Activated T-cell treated with anti-CD3 and anti-CD28 coated beads, Interleukin-2, amount 50 U/mL, for 1 hour (primary cell): ENCODE results near the gene HSBP1.

Experiments
- DNase-seq: peaks from one replicate; pipeline ENCODE4 v3.0.0-alpha.2; 2020

The HSBP1 gene

DNA sequence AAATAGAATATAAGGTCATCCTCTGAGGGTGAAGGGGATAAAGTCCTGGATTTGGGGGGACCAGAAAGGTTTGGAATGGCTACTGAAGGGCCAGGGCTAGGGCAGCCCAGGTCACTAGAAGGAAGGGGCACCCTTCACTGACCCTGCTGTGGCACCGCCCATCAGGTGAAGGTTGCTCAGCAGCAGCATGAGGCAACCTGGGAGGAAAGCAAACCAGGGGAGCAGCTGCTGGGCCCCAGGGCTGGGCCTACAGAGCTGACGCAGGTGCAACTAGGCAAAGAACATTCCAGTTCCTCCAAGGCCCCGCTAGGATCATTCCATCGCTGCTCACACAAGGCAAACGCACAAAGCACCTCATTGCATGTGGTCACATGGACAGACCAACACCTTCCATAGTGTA is 3.4 kb upstream of the HSBP1 start:
- no peak for DNase-seq

DNA sequence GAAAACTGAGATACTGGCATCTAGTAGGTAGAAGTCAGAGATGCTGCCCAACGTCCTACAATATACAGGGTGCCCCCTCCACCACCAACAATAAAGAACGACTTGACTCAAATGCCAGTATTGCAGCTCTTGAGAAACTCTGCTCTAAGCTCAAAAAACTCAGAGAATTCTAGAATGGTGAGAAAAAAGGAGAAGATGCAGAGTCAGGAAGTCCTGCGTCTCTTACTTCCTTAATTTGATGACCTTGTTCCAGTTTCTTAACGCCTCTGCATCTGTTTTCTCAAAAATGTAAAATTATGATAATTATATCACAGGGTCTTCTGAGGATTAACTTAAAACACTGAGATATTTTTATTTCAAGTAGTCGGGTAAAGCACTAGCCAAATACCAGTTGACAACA is 1.7 kb upstream of the HSBP1 start:
- no peak for DNase-seq

DNA sequence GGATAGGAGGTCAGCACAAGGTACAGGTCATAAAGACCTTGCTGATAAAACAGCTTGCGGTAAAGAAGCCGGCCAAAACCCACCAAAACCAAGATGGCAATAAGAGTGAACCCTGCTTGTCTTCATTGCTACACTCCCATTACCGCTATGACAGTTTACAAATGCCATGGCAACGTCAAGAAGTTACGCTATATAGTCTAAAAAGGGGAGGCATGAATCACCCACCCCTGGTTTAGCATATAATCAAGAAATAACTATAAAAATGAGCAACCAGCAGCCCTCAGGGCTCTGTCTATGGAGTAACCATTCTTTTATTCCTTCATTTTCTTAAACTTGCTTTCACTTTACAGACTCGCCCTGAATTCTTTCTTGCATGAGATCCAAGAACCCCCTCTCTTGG is 1.0 kb upstream of the HSBP1 start:
- DNase-seq = no peak

DNA sequence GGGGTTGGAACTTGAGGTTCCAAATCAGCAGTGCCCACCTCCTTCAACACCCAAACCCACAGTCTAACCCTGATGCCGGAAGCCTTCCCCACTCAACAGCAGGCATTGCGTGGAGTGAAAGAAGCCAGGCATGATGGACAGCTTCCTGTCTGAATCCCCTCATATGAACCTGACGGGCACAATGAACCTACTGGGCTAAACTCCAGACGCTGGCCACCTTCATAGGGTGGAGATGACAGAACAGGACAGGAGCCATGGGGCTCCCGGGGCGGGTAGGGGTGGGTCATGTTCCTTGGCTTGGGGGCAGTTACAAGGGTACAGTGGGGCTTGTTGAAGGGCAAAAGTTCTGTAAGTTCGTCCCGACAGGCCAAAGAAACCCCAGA is 460 bp upstream of the HSBP1 start:
- no peak for DNase-seq

DNA sequence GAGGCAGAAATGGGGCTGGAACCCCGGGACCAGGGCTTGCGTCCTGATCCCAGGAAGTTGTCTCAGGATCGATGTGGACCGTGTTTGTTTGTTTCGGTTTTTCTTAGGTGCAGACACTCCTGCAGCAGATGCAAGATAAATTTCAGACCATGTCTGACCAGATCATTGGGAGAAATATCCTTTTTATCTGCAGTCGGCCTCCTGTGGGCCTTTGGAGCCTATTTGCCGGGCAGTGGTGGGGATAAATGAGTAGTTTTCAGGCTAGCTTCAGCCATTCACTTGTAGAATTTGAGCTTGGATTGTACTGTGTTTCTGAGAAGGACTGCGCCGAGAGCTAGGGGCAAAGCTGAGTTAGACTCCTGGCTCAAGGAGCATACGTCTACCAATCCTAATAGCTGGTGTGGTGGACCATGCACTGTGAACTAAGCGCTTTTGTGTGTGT is 816 bp downstream of the HSBP1 start:
- DNase-seq = no peak

DNA sequence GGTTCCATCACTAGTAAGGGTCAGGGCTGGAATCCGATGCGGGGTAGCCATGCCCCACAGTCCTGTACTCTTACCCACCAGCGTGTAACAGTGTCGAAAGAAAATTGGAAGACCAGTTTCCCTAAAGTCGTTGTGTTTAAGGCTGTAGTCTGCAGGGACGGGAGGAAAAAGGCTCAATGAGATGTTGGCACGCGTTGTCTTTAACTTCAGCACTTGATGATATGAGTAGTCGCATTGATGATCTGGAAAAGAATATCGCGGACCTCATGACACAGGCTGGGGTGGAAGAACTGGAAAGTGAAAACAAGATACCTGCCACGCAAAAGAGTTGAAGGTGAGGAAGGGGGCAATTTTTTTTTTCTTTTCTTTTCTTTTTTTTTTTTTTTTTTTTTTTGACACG is 1.3 kb downstream of the HSBP1 start:
- DNase-seq = no peak

DNA sequence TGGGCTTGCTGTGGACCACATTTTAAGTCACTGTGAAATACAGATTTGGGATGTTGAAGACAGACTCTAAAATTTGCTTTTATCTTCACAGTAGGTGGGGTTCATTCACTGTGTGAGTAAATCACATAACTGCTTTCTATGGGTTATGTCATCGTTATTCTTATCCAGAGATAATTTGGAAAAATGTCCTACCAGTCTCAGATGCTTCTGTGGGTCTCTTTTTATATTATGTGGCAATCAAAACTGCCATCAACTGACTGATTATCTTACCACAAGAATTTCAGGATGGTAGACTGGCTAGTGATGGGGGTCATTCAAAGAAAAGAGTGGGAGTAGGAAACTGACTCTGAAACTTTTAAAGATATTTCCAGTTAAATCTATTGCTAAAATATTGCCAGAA is 3.1 kb downstream of the HSBP1 start:
- no peak for DNase-seq

DNA sequence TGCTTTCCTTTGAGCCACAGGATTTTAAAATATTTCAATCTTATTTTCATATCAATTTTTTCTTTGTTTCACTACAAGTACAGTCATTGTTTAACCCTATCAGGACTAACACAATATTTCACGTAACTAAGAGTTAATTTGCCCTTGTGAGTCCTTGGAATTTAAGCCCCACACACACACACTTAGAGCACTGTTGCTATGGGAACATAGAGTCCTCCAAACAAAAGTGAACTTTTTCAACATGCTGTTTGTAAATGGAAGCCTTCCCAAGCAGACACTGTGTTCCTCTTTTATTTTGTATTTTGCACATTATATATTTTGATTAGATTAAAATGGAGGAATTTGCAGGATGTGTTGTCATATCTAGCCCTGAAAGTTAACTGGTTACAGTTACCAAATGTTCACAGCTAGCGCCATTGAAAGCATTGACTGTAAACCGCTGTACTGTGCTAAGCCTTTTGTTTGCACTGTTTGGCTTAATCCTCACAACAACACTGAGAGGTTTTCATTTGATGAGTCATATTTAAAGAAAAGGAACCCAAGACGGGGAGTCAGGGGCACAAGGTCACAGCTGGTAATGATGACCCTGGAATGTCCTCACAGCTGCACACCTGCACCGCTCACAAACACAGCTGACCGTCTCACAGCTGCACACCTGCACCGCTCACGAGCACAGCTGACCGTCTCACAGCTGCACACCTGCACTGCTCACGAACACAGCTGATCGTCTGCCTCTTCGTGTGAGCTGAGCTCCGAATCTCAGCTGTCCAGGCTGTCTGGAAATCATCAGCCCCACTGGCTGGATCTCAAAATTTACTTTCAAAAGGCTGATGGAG is 6.3 kb downstream of the HSBP1 start:
- no peak for DNase-seq

DNA sequence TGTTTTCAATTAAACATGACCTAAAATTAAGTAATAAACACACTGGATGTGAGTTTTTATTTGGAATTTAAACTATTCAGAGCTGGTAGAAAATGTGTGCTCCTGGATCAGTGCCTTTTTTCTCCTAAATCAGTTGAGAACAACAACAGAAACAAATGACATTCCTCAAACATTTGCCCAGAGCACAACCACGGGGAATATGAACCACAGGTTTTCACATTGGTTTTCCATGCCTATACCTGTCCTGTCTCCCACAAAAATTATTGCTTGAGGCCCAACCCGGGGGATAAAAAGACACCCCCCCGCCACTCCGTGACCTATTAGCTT is 6.8 kb downstream of the HSBP1 start:
- DNase-seq = no peak

DNA sequence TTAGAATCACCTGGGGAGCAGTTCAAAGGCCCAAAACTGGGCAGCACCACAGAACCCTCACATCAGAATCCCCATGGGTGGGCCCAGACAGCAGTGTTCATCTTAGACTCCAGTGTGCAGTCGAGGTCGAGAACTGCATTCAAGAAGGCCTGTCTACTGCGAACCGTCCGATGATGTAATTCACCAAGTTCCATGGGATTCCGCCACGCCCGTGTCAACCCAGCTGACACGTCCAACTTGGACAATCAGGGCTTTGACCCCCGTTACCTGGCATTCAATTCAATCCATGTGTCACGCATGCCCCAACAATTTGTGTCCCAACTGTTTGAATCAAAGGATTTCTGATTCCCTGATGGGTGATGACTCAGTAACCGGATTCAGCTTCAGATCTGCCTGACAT is 9.2 kb downstream of the HSBP1 start:
- no peak for DNase-seq

DNA sequence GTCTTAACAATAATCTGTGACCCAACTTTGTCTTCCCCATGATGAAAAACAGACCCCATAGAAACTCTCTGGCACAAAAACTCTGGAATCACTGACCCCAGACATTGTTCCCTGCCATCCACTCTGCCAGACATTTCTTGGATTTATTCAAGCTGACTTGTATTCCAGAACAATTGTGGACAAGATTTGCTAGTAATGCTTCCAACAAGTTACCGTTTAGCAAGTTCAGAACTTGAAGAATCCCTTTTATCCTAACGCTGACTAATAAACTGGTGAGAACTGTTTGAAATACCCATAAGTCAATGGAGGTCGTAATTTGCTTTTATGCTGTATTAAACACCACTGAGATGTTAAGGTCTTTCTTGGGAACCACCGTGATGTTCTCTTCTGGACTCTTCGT is 10.5 kb downstream of the HSBP1 start:
- no peak for DNase-seq

DNA sequence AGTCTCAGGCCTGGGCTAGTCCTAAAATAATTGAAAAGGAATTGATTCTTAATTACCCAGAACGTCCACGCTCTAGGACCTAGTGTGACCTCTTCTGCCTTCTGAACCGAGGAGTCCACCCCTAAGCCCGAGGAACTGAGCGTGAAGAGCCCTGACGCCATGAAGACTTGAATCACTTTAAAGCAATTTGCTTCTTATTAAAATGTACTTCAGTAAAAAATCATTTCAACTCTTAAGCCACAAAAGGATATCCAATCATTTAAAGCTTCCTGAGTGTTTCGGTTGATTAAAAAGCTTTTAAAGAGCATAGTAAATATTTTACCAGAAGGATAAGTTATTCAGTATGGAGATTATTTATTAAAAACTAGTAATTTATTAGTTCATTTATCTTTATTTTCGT is 11.6 kb downstream of the HSBP1 start:
- DNase-seq = no peak

DNA sequence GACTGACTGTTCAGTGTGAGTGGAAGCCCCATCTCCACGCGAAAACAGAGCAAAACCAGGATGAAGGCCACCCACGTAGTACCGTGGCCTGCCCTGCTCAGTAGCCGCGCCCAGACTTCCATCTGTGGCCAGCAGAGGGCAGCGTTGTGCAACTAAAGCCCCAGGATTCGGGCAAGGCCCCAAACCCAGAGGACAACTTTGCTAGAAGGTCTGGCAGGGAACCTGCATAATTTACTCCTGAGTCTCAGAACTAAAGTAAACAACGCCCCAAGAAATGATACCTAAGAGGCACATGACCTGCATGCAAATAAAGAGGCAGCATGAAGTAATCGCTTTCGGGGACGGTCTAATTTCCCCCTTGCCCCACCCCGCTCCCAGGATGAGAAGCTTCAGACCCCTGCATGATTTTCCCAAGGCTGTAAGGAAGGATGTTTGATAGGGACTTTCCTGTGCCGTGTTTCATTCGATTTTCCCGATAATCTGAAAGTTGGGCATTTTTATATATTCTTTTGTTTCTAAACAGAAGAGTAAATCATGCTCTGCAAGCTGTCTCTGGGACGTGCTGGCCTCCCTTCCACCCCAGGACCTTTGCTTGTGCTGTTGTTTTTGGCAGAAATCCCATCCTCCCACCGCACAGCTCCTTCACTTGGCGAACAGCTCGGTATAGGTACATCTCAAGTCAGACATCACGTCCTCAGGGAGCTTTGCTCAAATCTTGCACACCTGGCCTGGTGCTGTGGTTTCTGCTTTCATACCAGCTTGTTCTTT is 18.6 kb downstream of the HSBP1 start:
- peak; percentile 83 for DNase-seq

DNA sequence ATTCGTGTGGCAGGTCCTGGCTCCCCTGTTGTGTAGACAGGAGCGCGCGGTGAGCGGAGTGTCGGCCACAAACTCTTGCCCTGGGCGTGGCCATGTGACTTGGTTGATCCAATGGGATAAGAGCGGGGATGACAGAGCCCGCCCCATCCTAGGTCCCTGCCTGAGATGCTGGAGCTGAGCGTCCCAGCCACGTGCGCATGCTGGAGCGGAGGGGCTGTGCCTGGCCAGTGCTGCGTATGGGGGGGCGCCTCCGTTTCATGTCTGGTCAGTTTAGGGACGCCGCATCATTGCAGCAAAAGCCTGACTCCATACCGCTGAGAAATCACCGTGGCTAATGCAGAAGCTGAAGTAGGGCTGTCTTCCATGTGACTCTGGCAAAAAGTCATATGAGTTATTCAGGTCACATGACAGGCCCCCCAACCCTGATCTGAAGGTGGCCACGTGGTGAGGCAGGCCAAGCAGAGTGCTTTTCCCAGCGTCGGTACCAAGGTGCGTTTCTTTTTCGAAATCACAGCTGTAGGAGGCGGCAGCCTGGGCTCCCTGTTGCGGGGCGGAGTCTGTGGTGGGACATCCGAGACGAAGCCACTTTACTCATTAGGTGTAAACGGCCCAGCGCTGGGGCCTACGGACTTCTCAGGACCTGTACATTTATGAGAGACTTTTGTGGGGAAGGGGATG is 22.5 kb downstream of the HSBP1 start:
- no peak for DNase-seq

DNA sequence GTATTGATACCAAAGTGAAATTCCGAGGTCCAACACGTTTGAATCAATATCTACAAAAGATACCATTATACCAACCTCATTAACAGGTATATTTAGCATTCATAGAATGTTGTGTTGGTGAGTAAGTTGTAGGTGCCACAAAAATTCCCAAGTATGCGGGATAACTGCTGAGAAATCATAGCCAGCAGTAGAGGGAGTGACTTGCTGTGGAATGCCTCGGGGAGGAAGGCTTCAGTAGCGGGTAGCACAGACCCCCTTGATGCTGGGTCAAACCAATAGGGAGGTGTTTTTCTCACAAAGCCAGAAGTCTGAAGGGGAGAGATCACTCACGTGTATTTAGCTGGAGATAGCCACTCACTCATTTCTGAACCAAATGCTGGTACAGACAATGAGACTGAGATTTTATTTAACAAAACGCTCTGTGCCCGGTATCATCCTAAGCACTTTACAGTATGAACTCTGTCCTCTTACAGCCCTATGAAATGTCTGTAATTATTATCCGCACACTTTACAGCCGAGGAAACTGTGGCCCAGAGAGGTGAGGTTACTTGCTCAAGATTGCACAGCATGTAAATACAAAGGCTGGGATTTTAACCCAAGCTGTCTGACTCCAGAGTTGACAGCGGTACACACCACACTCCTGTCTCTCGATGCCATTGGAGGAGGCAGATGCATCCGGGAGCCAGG is 23.1 kb downstream of the HSBP1 start:
- DNase-seq = no peak

DNA sequence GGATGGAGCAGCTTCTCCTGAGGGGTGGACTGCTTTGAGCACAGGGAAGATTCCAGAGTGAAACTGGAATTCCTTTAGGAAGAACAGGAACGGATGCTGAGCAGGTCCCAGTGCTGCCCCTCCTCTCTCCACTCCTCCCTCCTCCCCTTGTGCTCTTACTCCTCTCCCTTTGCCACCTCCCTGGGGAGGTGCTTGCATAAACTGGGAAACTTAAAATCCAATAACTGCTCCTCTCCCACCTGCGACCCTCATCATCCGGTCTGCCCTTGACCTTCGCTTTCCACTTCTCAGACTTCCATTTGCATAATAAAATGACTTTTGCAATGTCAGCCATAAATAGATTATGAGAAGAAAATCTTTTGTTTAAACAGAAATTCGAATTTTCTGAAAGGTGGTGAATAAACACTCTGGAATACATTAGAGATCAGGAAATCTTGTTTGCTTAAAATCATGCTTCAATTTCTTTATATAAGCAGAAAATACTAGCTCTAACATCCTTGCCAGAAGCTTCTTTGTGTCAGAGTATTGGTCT is 23.7 kb downstream of the HSBP1 start:
- DNase-seq = no peak

DNA sequence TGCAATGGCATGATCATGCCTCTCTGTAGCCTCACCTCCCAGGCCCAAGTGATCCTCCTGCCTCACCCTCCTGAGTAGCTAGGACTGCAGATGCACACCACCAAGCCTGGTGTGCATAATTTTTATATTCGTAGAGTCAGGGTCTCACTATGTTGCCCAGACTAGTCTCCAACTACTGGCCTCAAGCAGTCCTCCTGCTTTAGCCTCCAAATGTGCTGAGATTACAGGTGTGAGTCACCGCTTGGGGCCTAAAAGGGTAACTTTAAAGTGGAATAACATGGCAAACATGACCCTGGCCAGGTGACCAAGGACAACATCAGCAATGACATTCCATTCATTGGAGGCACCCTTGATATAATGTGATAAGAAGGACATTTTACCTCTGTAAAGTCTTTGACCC is 26.1 kb downstream of the HSBP1 start:
- DNase-seq = no peak

DNA sequence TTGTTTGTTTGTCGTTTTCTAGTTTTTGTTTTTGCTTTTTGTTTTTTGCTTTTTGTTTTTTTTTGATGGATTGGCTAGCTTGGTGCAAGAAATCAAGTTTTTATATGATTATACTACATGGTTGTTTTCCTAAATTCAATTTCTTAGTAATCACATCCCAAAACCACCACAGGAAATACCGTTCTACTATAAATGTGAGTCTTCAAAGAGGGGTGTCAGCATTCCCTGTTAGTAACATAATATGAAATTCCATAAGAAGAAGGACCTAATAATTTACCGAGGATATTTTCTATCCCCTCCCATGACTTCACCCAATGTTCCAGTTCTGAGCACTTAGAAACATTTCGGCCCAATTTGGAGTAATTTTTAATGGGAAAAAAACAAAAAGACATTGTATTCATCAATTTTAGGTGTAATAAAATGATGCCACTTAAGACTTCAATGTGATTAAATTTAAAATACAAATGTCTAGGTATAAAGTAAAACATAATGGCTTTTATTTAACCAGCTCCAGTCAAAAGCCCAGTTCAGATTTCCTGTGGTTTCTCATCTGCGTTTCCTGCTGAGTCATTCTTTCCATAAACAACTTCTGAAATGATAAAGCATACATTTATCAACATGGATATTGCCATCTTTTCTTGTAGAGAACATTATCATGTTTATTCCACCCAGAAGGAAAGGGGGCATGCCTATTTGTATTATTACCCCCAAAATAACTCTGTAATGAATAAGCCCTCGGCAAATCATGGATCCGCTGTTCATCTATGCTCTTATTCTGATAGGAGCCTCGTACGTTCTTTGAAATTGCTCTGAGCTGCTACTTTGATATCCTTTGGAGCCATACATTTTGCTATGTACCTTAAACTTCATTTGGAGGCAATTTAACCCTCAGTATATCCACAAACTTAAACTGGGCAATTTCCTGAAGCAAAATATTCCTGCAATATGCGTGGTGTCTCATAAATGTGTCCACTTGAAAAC is 28.1 kb downstream of the HSBP1 start:
- no peak for DNase-seq

DNA sequence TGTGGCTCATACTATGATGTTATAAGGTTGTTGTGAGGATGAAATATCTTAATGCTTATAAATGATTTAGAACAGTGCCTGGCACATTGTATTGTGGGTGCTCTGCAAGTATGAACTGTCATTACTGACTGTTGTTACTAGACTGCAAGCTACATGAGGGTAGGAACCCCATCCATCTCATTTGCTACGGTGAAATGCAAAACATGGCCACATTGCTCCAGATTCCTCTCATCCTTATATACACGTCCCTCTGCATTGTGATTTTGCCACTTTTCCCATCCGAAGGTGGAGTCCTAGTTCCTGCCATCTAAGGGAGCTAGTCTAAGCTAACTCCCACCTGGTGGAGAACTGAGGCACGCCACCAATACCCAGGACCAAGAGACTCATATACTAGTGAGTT is 29.8 kb downstream of the HSBP1 start:
- no peak for DNase-seq

DNA sequence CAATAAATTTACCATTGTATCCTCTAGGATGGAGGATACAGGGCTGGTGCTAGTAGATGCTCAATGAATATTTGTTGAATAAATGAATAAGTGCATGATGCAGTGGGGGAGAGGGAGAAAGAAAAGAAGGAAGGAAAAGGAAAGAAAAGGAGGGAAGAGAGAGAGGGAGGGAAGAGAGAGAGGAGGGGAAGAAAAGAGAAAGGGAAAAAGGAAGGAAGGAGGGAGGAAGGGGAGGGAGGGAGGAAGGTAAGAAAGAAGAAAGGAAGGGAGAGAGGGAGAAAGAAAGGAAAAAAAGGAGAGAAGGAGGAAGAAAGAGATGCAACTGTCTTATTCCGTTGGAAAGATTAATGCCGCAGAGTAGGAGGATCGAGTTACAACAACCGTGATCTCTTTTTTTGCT is 30.4 kb downstream of the HSBP1 start:
- no peak for DNase-seq

DNA sequence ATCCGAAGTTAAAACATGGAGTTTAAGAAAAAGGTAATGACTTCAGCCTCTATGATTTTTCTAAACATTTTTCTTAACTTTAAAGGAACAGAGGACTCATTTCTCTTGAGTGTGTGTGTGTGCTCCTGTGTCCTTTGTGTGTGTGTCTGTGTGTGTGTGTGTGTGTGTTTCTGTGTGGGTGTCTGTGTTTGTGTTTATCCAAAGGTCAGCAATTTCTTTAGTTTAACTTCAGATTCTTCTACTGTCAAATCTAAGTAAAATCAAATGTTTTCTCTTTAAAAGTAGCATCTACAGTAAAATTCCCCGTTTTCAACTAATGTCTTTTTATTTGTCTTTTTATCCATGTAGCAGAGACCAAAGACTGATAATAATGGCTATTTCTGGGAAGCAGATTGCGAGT is 31.8 kb downstream of the HSBP1 start:
- no peak for DNase-seq

DNA sequence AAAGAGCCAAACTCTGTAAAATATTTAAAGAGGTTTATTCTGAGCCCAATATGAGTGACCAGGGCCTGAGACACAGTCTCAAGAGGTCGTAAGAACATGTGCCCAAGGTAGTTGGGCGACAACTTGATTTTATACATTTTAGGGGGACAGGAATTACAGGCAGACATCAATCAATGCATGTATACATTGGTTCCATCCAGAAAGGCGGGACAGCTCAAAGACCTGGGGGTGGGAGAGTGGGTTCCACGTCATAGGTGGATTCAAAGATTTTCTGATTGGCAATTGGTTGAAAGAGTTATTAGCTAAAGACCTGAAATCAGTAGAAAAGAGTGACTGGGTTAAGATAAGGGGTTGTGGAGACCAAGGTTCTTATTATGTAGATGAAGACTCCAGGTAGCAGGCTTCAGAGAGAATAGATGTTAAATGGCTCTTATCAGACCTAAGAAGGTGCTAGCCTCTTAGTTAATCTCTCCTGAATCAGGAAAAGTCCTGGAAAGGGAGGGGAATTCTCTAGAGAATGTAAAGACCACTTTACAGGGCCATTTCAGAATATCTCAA is 32.4 kb downstream of the HSBP1 start:
- no peak for DNase-seq
